GM23338 (cell line): ENCODE results near the gene PSMD5. TPM values are rescaled to one million over a fixed set of nuclear protein-coding genes. Genes with fewer than 3 reads are reported as not detected.

Source experiments
- ATAC-seq: fragments of 200-7000 bp; cut with Tn5 transposase; 3 replicates; pipeline ENCODE4 v1.9.1; 2020
- DNase-seq: peaks from one replicate; pipeline ENCODE4 v3.0.0-alpha.2; 2015; ENCODE audit warnings: low spot score
- H2AFZ ChIP-seq: fragments of 200-600 bp; sonication (generic); 2 replicates; pipeline ENCODE4 v1.8.0; 2016; ENCODE audit warnings: antibody characterized with exemption, mild to moderate bottlenecking, moderate library complexity
- H3F3A ChIP-seq: fragments of 200-600 bp; sonication (generic); replicated peaks from 2 replicates; pipeline ENCODE4 v1.8.0; 2017; ENCODE audit warnings: antibody characterized with exemption, mixed run types, low read depth
- H3K27ac ChIP-seq: fragments of 200-600 bp; sonication (generic); 2 replicates; pipeline ENCODE4 v1.6.1; 2016; ENCODE audit warnings: low read depth
- H3K27me3 ChIP-seq: fragments of 200-600 bp; sonication (generic); 2 replicates; pipeline ENCODE4 v1.8.0; 2016; ENCODE audit warnings: mild to moderate bottlenecking, mixed run types, moderate library complexity; ENCODE audit not compliant: insufficient read depth
- H3K36me3 ChIP-seq: fragments of 200-600 bp; sonication (generic); 2 replicates; pipeline ENCODE4 v1.8.0; 2016; ENCODE audit warnings: mild to moderate bottlenecking; ENCODE audit not compliant: insufficient read depth
- H3K4me1 ChIP-seq: fragments of 200-600 bp; sonication (generic); 2 replicates; pipeline ENCODE4 v1.8.0; 2016; ENCODE audit warnings: mild to moderate bottlenecking, moderate library complexity; ENCODE audit not compliant: insufficient read depth
- H3K4me2 ChIP-seq: fragments of 200-600 bp; sonication (generic); 2 replicates; pipeline ENCODE4 v1.7.1; 2017; ENCODE audit warnings: mixed run types
- H3K4me3 ChIP-seq: fragments of 200-600 bp; sonication (generic); 2 replicates; pipeline ENCODE4 v1.6.1; 2016; ENCODE audit warnings: mixed run types
- H3K79me2 ChIP-seq: fragments of 200-600 bp; sonication (generic); replicated peaks from 2 replicates; pipeline ENCODE4 v1.8.0; 2017; ENCODE audit warnings: mild to moderate bottlenecking; ENCODE audit not compliant: insufficient read depth
- H3K9me2 ChIP-seq: fragments of 200-600 bp; sonication (generic); 2 replicates; pipeline ENCODE4 v1.8.0; 2017; ENCODE audit not compliant: insufficient read depth
- H4K20me1 ChIP-seq: fragments of 200-600 bp; sonication (generic); replicated peaks from 2 replicates; pipeline ENCODE4 v1.8.0; 2017; ENCODE audit warnings: mild to moderate bottlenecking; ENCODE audit not compliant: insufficient read depth
- H3K27ac Mint-ChIP-seq: 2 replicates; pipeline ENCODE4 v1.8.0; 2020; ENCODE audit warnings: inconsistent platforms, mild to moderate bottlenecking, moderate library complexity, mixed read lengths
- H3K27me3 Mint-ChIP-seq: 3 replicates; pipeline ENCODE4 v1.8.0; 2022; ENCODE audit warnings: low read depth, mild to moderate bottlenecking, moderate library complexity, mixed read lengths, inconsistent platforms; ENCODE audit not compliant: insufficient read depth, poor library complexity
- H3K36me3 Mint-ChIP-seq: 3 replicates; pipeline ENCODE4 v1.8.0; 2021; ENCODE audit warnings: low read depth, mild to moderate bottlenecking, inconsistent platforms, moderate library complexity, mixed read lengths
- H3K4me1 Mint-ChIP-seq: 3 replicates; pipeline ENCODE4 v1.8.0; 2020; ENCODE audit warnings: mild to moderate bottlenecking, inconsistent platforms, mixed read lengths
- H3K4me3 Mint-ChIP-seq: 3 replicates; pipeline ENCODE4 v1.8.0; 2021; ENCODE audit warnings: moderate library complexity, mild to moderate bottlenecking, inconsistent platforms, mixed read lengths
- H3K9me3 Mint-ChIP-seq: 3 replicates; pipeline ENCODE4 v1.8.0; 2020; ENCODE audit warnings: moderate library complexity, mild to moderate bottlenecking, inconsistent platforms, mixed read lengths
- CREB1 ChIP-seq: fragments of 250-450 bp; sonication (Bioruptor Pico); IDR thresholded peaks from 2 replicates; pipeline ENCODE4 v1.5.0; 2020; ENCODE audit warnings: low read depth, mild to moderate bottlenecking, moderate library complexity
- CTCF ChIP-seq, 2 experiments: fragments of 200-600 bp in 1 of 2; sonication (generic) in 1 of 2; conservative IDR thresholded peaks; 2 replicates each; pipeline versions ENCODE4 v1.5.1 to v1.6.1; 2016 to 2017; ENCODE audit warnings: antibody characterized with exemption in 2 of 2, low read depth in 2 of 2, mild to moderate bottlenecking in 2 of 2, moderate library complexity in 1 of 2
- ETS1 ChIP-seq: IDR thresholded peaks from 2 replicates; pipeline ENCODE4 v1.6.1; 2016; ENCODE audit warnings: antibody characterized with exemption
- EZH2 ChIP-seq: fragments of 200-600 bp; sonication (generic); IDR thresholded peaks from one replicate; pipeline ENCODE4 v1.8.0; 2017; ENCODE audit warnings: antibody characterized with exemption, mild to moderate bottlenecking, low read depth; ENCODE audit not compliant: unreplicated experiment
- EZH2phosphoT487 ChIP-seq: fragments of 200-600 bp; sonication (generic); IDR thresholded peaks from one replicate; pipeline ENCODE4 v1.8.1; 2018; ENCODE audit warnings: antibody characterized with exemption; ENCODE audit not compliant: unreplicated experiment
- JUNB ChIP-seq: IDR thresholded peaks from one replicate; pipeline ENCODE4 v1.6.1; 2016; ENCODE audit warnings: antibody characterized with exemption; ENCODE audit not compliant: unreplicated experiment
- NANOG ChIP-seq: IDR thresholded peaks from 2 replicates; pipeline ENCODE4 v1.6.1; 2016; ENCODE audit warnings: antibody characterized with exemption, borderline replicate concordance
- POLR2AphosphoS5 ChIP-seq: IDR thresholded peaks from 2 replicates; pipeline ENCODE4 v1.6.1; 2016; ENCODE audit warnings: antibody characterized with exemption, low read depth
- REST ChIP-seq: IDR thresholded peaks from one replicate; pipeline ENCODE4 v1.6.1; 2018; ENCODE audit warnings: antibody characterized with exemption; ENCODE audit not compliant: unreplicated experiment
- STAT1 ChIP-seq: IDR thresholded peaks from one replicate; pipeline ENCODE4 v1.6.1; 2016; ENCODE audit warnings: antibody characterized with exemption; ENCODE audit not compliant: unreplicated experiment
- ZNF114 ChIP-seq: fragments of 250-450 bp; sonication (Bioruptor Pico); IDR thresholded peaks from 2 replicates; pipeline ENCODE4 v1.5.0; 2020; ENCODE audit warnings: mild to moderate bottlenecking, moderate library complexity
- ZNF331 ChIP-seq: fragments of 250-450 bp; sonication (Bioruptor Pico); IDR thresholded peaks from 2 replicates; pipeline ENCODE4 v1.5.0; 2020; ENCODE audit warnings: low read depth, mild to moderate bottlenecking, moderate library complexity
- ZNF462 ChIP-seq: fragments of 250-450 bp; sonication (Bioruptor Pico); IDR thresholded peaks from 2 replicates; pipeline ENCODE4 v1.5.0; 2020; ENCODE audit warnings: mild to moderate bottlenecking, moderate library complexity
- polyA plus RNA-seq: library from polyadenylated mRNA; unstranded; fragments of >200 nt; fragmentation: Nextera tagmentation; extraction: Ambion mirVana; gene quantifications from 2 replicates; pipeline ENCODE4 v1.2.1, GENCODE V29; 2016
- total RNA-seq: library from RNA; depleted of rRNA; stranded (reverse); fragments of >200 nt; shearing (Covaris generic); gene quantifications from 2 replicates; pipeline ENCODE4 v1.2.3, GENCODE V29; 2014

Gene PSMD5
- total and polyA plus RNA-seq, 2 experiments from 2014 or later, result 23.9 to 40.5 TPM

GRCh38 chr9:120768886-120769285 lies 73.8 kb downstream of the PSMD5 start:
- Histone ChIP-seq H3K36me3 (peaks cover 27% of the 10 kb centered on the region), H3F3A (0 out of 2 replicates have a peak, but pooled peaks cover 2% of the 10 kb centered on the region)
- H3K36me3 Mint-ChIP-seq, result peaks cover 60% of the 10 kb centered on the region

More at GRCh38 chr9:120768886-120769285, 73.8 kb downstream of the PSMD5 start:
- DNase-seq (no peak), ATAC-seq (no peak)
- no peaks in the 10 kb centered on the region for H3K79me2 ChIP-seq
- no peaks in the 10 kb centered on the region for H3K27me3 ChIP-seq
- H3K4me3 ChIP-seq, result no peak overlapping the region
- H3K9me2 ChIP-seq, result no peaks in the 10 kb centered on the region
- peaks cover 8% of the 10 kb centered on the region; the same call in 1 of the 2 replicates for H3K4me1 ChIP-seq
- TF ChIP-seq ETS1 (no peak), REST (no peak), EZH2 (no peak), NANOG (no peak), ZNF462 (CRISPR knock-in tag) (no peak), CREB1 (CRISPR knock-in tag) (no peak), ZNF114 (CRISPR knock-in tag) (no peak), STAT1 (no peak), CTCF (conservative IDR thresholded peaks at IDR 0.05; ENCODE audit: low read depth in 2 of 2) (no peak), JUNB (no peak), POLR2AphosphoS5 (no peak), EZH2phosphoT487 (no peak), ZNF331 (no peak)
- H3K4me2 ChIP-seq, result no peak overlapping the region
- no peak overlapping the region for H2AFZ ChIP-seq
- H3K27ac ChIP-seq, result peak overlapping the region; percentile 9; the same call in 1 of the 2 replicates
- peaks cover 14% of the 10 kb centered on the region; the same call in 1 of the 2 replicates for H4K20me1 ChIP-seq
- no peaks in the 10 kb centered on the region for H3K9me3 Mint-ChIP-seq
- no peaks in the 10 kb centered on the region for H3K27me3 Mint-ChIP-seq
- H3K27ac Mint-ChIP-seq, result no peak overlapping the region
- no peak overlapping the region for H3K4me3 Mint-ChIP-seq
- no peaks in the 10 kb centered on the region for H3K4me1 Mint-ChIP-seq
